Activated CD8-positive, alpha-beta memory T cell treated with anti-CD3 and anti-CD28 coated beads for 24 hours (primary cell): ENCODE results near the gene RNF207.

Experiments used
- DNase-seq: peaks from one replicate; pipeline ENCODE4 v3.0.0-alpha.2; 2020

Gene RNF207

DNA sequence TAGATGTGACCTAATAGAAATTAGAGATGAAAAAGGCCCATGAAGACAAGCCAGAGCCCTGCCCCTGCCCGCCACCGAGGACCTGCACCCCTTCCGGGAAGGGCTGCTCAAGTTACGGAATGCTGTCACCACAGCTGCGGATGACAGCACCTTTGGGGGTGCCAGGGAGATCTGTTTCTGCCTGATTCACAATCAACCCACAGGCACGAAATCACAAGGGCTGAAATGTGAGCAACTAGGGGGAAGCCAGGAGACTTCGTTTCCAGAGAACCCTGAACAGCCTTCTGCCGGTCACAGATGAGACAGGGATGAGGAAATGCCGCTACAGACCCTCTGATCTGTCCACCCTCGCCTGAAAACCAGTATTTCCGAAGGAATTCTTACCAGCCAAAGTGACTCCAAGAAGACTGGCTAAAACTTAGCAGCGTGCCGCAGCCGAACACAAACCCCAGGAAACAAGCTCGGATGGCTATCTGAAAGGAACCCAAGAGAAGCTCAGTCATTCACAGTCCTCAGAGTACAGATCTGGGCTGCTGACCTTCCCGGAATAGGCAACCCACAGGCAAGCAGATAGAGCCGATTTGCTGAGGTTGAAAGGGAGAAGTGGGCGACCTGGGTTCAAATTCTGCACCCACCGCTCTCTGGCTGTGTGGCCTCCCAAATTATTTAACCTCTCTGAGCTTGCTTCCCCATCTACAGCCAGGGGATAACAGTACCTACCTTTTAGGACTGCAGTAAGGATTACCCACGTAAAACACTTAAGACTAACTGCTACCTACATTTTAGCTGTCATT, 28.8 kb downstream of the RNF207 start:
- no peak for DNase-seq

GRCh38 chr1:6235296-6235677, 29.4 kb downstream of the RNF207 start:
- DNase-seq: peak; percentile 75

DNA sequence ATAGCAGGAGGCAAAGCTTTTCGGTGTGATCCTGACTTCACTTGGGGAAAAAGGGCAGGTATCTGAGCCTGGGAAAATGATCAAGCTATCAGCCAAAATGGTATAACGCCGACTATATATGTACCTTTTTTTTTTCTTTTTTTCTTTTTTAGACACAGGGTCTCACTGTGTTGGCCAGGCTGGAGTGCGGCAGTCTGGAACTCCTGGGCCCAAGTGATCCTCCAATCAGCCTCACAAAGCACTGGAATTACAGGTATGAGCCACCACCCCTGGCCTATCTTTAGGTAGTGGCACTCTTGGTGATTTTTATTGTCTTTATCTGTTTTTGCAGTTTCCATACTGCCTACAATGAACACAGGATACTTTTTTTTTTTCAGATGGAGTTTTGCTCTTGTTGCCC, 31.2 kb downstream of the RNF207 start:
- DNase-seq: no peak

- DNase-seq: no peak
These were observed 33.4 kb downstream of the RNF207 start for GRCh38 chr1:6239213-6239752.

GRCh38 chr1:6239950-6240768, 34.2 kb downstream of the RNF207 start:
- DNase-seq: no peak

DNA sequence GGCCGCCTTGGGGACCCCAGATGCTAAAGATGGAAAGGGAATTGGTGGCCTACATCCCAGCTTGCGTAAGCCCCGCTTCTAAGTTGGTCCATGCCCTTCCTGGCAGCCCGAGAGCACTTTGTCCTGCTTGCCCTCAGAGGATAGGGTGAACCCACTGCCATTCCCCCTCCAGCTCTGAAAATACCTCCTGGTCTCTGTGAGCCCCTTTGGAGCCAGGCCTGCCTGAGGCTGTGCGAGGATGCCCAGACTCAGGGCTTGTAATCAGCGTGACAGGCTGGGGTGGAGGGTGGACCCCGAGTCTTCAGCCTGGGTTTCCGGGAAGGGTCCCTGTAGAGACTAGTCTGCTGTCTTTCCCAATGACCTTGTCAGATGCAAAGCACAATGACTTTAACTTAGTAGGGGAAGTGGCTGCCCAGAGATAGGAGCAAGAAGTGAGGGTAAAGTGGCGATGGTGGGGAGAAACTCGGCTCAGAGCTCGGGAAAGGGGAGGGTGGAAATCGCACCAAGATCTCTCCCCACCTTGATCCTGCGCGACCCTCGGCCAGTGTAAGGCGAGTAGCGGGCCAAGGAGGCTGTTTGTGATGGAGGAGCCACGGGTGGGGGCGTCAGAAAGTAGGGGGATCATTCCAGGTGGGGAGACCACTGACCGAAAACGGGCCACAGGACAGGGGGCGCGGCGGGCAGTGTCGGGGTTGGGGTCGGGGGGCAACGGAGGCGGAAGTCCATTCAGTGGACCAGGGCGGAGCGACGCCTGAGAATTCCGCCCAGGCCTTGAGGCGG, 35.4 kb downstream of the RNF207 start:
- no peak for DNase-seq

GRCh38 chr1:6241887-6242740, 36.2 kb downstream of the RNF207 start:
- DNase-seq: no peak

GRCh38 chr1:6243053-6243834, 37.3 kb downstream of the RNF207 start:
- no peak for DNase-seq

DNA sequence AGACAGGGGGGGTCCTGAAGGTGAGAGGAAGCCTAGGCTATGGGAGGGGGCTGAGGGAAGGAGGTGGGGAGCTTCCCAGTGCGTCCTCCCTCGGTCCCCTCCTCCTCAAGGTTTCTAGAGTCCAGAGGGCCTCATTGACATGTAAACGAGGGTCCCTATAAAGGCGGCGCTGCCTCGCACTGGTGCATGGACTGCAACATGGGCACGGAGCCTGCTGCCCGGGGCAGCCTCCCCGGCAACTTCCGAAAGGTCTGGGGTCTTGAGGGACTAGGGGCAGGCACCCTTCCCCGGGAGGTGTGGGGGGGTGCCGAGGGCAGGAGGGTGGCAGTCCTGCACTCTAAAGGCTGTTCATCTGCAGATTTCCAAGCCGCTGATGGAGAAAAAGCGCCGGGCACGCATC, 38.1 kb downstream of the RNF207 start, which contains the start of gene HES3:
TSS of gene HES3 (plus strand) at position 187 of the 400 bp plus-strand sequence. CDS start at position 374, 187 bp downstream.
- DNase-seq: no peak

DNA sequence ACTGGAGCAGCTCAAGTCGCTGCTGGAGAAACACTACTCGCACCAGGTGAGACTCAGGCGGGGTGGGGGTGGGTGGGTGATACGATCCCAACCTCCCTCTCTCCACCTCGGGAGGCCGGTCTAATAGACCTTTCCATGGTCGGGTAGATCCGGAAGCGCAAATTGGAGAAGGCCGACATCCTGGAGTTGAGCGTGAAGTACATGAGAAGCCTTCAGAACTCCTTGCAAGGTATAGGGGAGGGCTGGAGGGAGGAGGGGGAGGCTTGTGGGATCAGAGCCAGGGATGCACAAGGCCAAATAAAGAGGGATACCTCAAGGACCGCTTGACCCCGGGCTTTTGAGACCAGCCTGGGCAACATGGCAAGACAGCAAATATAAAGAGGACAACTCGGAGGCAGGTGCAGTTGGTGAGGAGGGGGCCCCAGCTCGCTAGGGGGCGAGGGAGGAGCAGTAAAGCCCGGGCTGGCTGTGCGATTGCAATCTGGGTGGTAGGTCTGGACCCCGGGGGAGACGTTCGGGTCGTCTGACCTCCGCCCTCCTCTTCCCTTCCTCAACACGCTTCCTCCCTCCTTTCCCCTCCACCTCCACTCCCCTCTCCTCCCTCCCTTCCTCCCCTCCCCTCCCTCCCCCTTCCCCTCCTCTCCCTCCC, 38.6 kb downstream of the RNF207 start:
- DNase-seq: no peak

DNA sequence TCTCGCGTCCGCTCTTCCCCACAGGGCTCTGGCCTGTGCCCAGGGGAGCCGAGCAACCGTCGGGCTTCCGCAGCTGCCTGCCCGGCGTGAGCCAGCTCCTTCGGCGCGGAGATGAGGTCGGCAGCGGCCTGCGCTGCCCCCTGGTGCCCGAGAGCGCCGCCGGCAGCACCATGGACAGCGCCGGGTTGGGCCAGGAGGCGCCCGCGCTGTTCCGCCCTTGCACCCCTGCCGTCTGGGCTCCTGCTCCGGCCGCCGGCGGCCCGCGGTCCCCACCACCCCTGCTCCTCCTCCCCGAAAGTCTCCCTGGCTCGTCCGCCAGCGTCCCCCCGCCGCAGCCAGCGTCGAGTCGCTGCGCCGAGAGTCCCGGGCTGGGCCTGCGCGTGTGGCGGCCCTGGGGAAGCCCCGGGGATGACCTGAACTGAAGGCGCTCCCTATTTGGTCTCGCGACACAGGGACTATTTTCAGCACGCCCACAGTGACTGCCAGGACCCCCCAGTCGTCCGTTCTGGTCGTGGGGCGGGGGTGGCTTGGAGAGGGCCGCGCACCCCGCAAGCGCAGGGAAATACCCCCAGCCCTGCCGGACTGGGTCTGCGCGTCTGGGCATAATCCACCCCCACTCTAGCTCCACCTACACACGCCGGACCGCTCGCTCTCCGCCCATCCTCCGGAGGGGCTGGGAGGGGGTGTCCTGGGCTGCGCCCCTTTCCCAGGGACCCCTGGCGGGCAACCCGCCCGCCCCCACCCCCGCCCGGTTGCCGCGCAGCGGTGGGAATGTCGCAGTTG, 39.4 kb downstream of the RNF207 start:
- peak; percentile 91 for DNase-seq

GRCh38 chr1:6245869-6246496, 40.1 kb downstream of the RNF207 start:
- peak; percentile 82 for DNase-seq

DNA sequence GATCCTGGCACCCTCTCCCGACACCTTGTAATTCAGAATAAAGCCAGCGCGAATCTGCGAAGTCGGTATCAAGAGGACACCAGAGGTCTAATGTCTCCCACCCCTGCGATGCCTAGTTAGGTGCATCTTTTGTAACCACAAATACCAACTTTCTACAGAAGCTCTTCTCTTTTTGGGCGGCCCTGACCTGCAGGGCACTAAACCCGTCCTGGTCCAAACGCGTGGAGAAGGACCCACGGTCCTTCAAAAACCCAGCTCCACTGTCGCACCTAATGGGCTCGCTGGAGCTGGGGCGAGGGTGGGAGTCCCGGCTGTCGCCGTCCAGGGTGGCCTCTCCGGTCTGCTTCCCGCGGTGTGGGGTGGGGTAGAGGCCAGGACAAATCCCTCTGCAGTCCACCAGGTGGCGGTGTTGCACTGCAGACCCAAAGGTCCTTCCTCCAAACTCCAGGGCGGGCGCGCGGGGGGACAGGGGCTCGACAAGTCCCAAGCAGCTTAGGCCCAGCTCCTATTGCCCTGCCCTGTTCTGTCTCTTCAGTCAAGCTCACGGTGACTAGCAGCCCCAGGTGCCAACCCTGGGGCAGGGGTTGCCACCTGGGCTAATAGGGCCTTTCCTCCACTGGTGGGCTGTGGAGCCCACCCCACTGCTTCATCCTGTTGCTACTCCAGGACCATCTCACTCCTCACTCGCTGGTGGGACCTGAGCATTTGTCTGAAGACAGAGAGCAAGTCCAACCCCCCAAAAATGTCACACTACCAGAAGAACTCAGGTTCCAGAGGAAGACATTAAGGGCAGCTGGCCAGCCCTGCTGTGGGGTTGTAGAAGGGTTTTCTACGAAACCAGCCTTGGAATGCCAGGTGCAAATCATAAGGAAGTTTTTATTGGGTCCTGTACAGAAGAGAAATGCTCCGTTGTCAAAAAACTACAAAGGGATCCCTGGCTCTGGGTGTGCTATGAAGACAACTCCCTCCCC, 40.9 kb downstream of the RNF207 start:
- DNase-seq: peak; percentile 94

DNA sequence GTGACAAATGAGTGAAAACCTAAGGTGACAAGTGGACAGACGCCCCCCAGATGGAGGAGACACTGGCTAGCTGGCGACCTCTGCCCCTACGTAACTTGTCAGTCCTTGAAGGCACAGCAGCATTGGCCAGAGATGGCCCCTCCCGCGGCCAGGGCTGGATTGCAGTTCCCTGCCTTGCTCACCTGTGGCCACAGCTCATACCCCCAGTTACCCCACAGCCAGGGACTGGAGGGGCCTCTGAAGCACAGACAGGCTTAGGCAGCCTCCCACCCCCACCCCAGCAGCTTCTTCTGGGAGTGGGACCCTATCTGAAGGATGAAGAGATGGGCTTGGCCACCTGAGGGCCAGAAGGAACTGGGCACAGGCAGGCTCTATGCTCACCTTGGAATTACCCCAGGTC, 41.7 kb downstream of the RNF207 start:
- DNase-seq: no peak

GRCh38 chr1:6248161-6248776, 42.4 kb downstream of the RNF207 start:
- no peak for DNase-seq

- DNase-seq: no peak
These were observed 43.2 kb downstream of the RNF207 start for GRCh38 chr1:6248932-6249738.
